ENCODE measurements around the gene KLF2. TPM values are rescaled to one million over a fixed set of nuclear protein-coding genes. Genes with fewer than 3 reads are reported as not detected.
"Not testable (repeated sequence)": the region's sequence is repeated elsewhere in the genome, so short reads cannot be mapped to it uniquely, and the experiment has no call there.

The KLF2 gene
- 4.4 and 5.1 TPM in 2 replicates for total RNA-seq

DNA sequence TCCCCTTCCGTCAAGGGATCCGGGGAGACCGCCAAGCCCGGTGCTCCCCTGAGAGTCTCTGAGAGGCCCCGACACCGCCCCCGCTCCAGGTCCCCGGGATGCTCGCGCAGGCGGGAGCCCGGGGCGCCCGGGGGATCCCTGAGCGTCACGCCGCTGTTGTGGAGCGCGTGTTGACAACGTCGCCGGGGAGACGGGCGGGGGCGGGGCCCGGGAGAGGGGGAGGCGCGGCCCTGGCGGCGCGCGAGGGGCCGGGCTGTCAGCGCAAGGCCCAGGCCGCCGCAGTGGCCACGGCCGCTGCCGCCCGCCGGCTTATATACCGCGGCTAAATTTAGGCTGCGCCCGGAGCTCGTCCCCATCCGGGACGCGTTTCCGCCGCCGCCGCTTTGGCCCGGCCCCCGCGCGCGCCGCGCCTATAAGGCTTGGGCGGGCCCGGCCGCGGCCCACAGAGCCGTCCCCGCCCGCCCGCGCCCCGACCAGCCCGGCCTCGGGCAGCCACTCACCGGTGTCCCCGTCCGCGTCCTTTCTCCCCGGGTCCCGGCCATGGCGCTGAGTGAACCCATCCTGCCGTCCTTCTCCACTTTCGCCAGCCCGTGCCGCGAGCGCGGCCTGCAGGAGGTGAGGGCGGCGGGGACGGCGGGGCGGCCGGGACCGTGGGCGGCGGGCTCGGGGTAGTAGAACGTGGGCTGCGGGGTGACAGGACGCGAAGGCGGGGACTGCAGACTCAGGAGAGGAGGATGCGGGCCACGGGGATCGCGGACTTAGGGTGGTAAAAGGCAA is at the start of gene KLF2:
TSS of gene KLF2 (plus strand) at position 443 of the 777 bp plus-strand sequence. CDS start at position 541, 98 bp downstream.
- DNase-seq, result peak; percentile 96

DNA sequence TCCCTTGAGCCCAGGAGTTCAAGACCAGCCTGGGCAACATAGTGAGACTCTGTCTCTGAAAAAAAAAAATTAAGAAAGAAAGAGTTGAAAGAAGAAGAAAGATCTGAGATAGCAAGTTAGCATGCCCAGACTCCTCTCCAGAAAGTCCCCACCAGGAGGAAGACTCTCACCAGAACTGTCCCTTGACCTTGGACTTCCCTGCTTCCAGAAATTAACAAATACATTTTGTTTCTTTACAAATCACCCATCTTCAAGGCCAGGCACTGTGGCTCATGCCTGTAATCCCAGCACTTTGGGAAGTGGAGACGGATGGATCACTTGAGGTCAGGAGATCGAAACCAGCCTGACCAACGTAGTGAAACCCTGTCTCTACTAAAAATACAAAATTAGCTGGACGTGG is 44.3 kb upstream of the KLF2 start:
- no peak for DNase-seq

DNA sequence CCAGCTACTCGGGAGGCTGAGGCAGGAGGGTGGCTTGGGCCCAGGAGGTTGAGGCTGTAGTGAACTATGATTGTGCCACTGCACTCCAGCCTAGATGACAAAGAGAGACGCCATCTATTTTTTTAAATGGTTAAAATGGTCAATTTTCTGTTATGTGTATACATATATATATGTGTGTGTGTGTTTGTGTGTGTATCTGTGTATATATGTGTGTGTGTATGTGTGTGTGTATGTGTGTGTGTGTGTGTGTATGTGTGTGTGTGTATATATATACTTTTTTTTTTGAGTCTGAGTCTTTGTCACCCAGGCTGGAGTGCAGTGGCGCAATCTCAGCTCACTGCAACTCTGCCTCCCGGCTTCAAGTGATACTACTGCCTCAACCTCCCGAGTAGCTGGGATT is 42.9 kb upstream of the KLF2 start:
- no peak for DNase-seq

DNA sequence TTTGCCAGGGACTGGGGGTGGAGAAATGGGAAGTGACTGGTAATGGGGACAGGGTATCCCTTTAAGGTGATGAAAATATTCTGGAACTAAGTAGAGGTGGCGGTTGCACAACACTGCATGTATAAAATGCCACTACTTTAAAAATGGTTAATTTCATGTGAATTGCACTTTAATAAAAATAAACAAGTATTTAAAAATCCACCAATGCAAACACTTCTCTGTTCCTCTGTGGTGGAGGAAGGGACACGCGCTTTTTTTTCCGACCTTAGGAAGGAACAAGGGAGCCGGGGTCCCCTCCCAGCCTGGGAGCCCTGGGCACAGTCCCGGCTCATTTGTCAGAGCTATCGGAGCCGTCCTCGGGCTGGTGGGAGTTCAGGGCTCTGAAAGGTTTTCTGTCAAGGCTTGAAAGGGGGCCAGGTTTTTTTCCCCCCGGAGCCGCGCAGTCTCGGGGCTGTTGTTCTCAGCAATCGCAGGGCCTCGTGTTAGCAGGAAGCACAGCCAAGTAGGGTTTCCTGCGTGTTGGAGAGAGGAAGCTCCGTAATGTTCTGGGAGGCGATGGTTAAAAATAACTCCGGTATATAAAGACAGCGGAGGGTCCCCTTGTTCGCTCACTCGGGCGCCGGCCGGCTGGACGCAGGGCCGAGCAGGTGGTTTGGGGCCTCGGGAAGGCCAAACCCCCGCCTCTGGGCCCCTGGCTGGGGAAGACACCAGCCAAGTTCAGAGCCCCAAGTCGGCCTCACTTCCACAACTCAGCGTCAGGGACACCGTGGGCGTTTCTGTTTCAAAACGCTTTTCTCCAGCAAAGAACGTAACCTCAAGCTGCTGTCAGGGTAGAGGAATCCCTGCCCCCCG is 41.2 kb upstream of the KLF2 start:
- peak; percentile 97 for DNase-seq

DNA sequence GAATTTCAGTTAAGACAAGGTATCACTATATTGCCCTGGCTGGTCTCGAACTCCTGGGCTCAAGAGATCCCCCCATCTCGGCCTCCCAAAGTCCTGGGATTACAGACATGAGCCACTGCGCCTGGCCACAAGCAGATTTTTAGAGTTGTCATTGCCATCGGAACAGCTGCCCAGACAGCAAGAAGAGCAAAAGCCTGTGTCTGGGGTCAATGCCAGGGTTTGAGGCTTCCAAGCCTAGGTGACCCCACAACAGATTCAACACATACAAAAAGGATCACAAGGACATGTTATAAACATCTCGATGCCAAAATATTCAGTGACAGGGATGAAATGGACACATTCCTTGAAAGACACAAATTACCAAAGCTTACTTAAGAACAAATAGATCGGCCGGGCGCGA is 40.1 kb upstream of the KLF2 start:
- no peak for DNase-seq

GRCh38 chr19:16285079-16285478 is 39.5 kb upstream of the KLF2 start:
- not testable (repeated sequence) for DNase-seq

DNA sequence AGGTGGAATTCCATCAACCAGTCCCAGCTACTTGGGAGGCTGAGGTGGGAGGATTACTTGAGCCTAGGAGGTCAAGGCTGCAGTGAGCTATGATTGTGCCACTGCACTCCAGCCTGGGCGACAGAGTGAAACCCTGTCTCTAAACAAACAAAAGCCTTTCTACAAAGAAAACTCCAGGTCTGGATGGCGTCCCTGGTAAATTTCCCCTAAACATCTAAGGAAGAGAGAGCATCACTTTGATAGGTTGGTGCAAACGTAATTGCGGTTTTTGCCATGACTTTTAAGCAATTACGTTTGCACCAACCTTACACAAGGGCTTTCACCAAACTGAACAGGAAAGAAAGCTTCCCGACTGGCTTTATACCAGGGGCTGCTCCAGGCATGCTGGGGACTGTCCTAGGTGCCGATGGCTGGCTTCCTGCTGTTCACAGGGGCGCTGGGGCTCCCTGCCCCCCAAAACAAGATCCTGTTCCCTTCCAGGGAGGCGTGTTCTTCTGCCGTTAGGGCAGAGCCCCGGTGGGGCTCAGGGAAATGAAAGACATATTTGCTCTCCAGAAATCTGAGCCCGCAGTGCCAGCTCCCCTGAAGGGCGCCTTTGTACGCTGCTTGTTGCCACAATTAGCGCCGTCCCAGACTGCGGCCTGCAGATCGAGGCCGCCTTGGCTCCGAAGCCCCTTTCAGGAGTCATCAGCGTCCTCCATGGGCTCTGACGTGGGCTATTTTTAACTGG is 38.7 kb upstream of the KLF2 start:
- DNase-seq, result peak; percentile 33

- peak; percentile 55 for DNase-seq
These were observed 36.1 kb upstream of the KLF2 start for GRCh38 chr19:16288544-16288943.

DNA sequence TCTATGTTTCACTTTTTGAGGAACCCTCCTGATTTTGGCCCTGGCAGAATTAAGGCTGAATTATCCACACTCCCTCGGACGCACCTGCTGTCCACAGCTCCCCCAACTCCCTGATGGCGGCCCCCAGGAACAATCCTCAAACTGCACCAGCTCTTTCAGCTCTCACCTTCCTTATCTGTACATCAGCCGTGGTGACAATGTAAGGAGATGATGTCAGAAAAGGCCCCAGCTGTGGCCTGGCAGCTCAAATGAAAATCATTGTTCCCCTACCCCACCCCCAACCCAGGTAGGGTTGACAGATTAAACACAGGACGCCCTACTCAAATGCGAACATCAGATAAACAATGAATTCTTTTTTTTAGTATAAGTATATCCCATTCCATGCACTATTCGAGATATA is 35.0 kb upstream of the KLF2 start:
- DNase-seq, result peak; percentile 38

GRCh38 chr19:16290692-16291091 is 33.9 kb upstream of the KLF2 start:
- DNase-seq, result peak; percentile 93

DNA sequence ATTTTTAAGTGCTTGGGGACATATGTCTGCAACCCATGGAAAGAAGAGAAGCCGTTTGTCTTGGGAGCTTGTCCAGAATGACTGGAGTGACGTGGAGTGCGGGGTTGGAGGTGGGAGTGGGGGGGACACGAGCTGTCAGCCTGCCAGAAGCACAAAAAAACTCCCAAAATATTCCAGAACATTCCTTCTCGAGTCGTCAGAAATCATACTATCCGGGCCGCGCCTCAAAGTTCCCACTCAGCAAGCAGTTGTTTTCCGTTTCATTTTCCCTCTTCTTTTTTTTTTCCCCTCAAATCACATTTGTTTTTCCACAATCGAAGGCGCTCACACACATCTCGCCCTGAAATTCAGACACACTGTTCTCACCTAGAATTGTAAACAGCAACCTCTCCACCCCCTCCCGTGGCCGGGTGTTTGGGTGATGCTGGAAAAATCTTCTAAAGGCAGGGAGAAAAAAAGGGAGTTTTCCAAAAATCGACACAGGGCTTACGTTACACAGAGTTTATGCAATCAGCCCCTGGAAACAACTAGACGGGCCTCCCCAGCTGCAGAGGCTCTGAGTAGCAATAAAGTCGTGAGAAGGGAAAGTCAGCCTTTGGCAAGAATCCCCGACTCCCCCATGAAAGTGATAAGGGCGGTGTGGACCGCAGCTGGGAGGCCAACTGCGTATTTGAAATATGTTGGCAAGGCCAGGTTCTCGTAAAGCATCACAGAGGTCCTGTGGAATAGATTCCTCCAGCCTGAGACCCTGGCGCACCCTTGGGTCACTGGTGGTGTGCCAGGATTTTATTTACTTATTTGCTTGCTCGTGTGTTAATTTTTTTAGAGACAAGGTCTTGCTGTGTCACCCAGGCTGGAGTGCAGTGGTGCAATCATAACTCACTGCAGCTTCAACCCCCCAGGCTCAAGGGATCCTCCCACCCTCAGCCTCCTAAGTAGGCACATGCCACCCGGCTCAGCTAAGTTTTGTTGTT is 31.2 kb upstream of the KLF2 start:
- DNase-seq, result peak; percentile 83

DNA sequence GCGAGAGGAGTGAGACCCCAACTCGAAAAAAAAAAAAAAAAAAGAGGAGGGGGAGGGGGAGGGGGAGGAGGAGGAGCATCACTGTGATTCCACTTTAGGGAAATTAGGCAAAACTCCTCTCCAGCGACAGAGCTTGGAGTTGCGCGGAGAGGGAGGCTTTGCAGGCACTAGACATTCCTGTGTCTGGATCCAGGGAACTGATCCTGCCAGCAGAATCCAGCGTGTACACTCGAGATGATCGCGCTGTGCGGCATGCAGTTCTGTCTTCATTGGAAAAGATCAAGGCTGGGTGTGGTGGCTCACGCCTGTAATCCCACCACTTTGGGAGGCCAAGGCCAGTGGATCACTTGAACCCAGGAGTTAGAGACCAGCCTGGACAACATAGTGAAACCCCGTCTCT is 29.6 kb upstream of the KLF2 start:
- no peak for DNase-seq

DNA sequence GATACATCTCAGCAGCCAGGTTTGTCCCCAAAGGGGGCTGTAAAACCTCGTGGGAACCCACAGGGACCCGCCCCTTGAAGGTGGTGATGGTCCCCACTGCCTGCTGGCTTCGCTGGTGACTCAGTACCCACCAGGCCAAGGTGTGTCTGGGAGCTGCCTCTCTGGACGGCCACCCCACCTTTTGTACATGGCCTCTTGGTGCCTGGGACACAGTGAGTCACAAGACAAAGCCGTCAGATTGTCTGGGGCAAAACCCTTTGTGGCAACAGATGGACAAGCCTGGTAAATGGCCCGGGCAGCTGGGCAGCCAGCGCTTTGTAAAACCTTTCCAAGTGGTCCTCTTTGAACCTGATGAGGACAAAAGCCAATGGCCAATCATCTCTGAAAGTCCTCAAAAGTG is 27.9 kb upstream of the KLF2 start:
- no peak for DNase-seq

DNA sequence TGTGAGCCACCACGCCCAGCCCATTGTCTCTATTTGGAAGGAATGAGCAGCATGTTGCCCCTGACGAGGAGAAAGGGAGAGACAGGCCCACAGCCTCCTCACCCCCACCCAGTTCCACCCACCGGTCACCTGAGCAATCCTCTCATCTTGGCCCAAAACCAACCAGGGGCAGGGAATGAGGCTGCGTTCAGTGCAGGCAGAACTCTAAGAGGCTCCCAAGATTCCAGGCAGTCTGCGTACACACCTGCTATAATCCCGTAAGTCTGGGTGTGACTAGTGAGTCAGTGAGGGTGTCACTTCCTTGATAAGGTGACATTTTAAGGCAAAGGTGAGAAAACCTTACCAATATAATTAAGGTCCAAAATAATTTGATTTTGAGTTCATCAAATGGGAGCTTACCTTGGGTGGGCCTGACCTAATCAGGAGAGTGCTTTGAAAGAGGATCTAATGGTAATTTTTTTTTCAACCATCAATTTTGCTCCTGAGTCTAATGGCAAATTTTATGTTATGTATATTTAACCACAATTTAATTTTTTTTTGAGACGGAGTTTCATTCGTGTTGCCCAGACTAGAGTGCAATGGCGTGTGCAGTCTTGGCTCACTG is 26.9 kb upstream of the KLF2 start:
- DNase-seq, result no peak

GRCh38 chr19:16298334-16298733 is 26.3 kb upstream of the KLF2 start:
- no peak for DNase-seq

GRCh38 chr19:16301999-16302694 is 22.5 kb upstream of the KLF2 start:
- DNase-seq, result peak; percentile 81

DNA sequence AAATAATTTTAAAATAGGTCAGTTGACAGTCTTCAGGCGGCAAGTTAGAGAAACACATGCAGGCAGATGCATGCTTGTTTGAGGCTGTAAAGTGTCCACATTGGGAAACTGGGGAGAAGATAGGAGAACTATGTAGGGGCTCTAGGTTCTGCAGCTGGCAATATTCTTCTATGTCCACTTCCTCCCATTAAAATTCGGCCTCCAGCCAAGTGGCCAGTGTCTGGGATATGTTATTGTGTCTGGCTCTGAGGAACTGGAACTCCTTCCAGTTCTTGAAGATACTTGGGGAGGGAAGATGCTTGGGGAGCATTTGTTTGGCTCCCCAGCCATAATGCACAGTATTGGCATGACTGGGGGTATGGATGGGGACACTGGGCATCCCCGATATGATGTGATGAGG is 20.9 kb upstream of the KLF2 start:
- peak; percentile 68 for DNase-seq

DNA sequence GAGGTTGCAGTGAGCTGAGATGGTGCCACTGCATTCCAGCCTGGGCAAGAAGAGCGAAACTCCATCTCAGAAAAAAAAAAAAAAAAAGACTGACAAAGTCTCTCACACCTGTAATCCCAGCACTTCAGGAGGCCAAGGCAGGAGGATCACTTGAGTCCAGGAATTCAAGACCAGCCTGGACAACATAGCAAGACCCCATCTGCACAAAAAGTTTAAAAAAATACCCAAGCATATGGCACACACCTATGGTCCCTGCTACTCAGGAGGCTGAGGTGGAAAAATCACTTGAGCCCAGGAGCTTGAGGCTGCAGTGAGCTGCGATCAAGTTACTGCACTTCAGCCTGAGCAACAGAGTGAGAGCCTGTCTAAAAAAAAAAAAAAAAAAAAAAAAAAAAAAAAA is 20.1 kb upstream of the KLF2 start:
- not testable (repeated sequence) for DNase-seq

DNA sequence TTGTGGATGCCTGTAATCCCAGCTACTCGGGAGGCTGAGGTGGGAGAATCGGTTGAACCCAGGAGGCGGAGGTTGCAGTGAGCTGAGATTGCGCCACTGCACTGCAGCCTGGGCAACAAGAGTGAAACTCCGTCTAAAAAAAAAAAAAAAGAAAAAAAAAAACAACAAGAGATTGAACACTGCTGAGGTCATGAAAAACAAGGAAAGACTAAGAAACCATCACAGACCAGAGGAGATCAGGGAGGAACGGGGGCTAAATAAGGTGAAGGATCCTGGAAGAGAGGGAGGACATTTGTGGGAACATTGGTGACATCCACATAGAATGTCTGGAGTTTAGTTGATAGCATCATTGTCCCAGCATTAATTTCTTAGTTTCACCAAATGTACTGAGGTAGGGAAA is 19.6 kb upstream of the KLF2 start:
- not testable (repeated sequence) for DNase-seq

- DNase-seq, result no peak
These were observed 17.8 kb upstream of the KLF2 start for GRCh38 chr19:16306728-16307402.

Data from dermis blood vessel endothelial cell (primary cell).